ENCODE data around the gene SLC13A3. TPM values are rescaled to one million over a fixed set of nuclear protein-coding genes. Genes with fewer than 3 reads are reported as not detected.
"Not testable (repeated sequence)": the region's sequence is repeated elsewhere in the genome, so short reads cannot be mapped to it uniquely, and the experiment has no call there.

Gene SLC13A3
- total and polyA plus RNA-seq, 2 of the 4 experiments (the other 2 are of a cell fraction): 2.5 to 4.2 TPM

- H3K36me3 ChIP-seq (ENCODE audit: control insufficient read depth, insufficient read depth, low read length); H2BK15ac ChIP-seq (ENCODE audit: low read depth, low read length); in situ Hi-C loops (cut with MboI; ENCODE audit: low sequenced_read_pairs); H3K4me2 ChIP-seq (ENCODE audit: low read depth, low read length); H4K91ac ChIP-seq (ENCODE audit: insufficient read depth, low read depth, low read length); H3K9ac ChIP-seq (ENCODE audit: low read depth, low read length); H4K5ac ChIP-seq (ENCODE audit: low read depth, low read length); H3K56ac ChIP-seq (ENCODE audit: extremely low read depth, insufficient read depth, low read length); intact Hi-C loops (cut with micrococcal nuclease); BruUV-seq (replicated peaks); H3K9me1 ChIP-seq (ENCODE audit: insufficient read depth, low read length); H3K27me3 ChIP-seq (ENCODE audit: control insufficient read depth, insufficient read depth, low read length); H2BK120ac ChIP-seq (ENCODE audit: low read depth, low read length); DNase-seq; H3K4me1 ChIP-seq (ENCODE audit: control insufficient read depth, insufficient read depth, low read length); H4K8ac ChIP-seq (ENCODE audit: low read depth in 2 of 2, low read length in 2 of 2); ATAC-seq (ENCODE audit: low read depth); CTCF ChIA-PET; H3K18ac ChIP-seq (ENCODE audit: low read depth, low read length); H2AK9ac ChIP-seq (replicated peaks; ENCODE audit: low read depth, low read length, poor library complexity); H2AFZ ChIP-seq (replicated peaks; ENCODE audit: low read length, poor library complexity); H3K14ac ChIP-seq (replicated peaks; ENCODE audit: low read depth, low read length); H2AK5ac ChIP-seq (ENCODE audit: low read depth, low read length); H3K23ac ChIP-seq (ENCODE audit: low read depth, low read length); H2BK20ac ChIP-seq (ENCODE audit: low read depth, low read length); H3K4me3 ChIP-seq (ENCODE audit: insufficient read depth, low read depth, low read length); H2BK5ac ChIP-seq (ENCODE audit: low read depth, low read length, poor library complexity, severe bottlenecking); POLR2A ChIA-PET (ENCODE audit: unreplicated experiment); dilution Hi-C loops (cut with HindIII; ENCODE audit: low sequenced_read_pairs, unreplicated experiment); H3K4ac ChIP-seq (ENCODE audit: low read depth, low read length); H3K27ac ChIP-seq (ENCODE audit: insufficient read depth, low read length); H3K9me3 ChIP-seq (ENCODE audit: control insufficient read depth, insufficient read depth, low read length): not testable (repeated sequence)
- peaks cover 6 to 21% of the 10 kb centered on the region in 2 experiments; a peak in 2 of 4 replicates for H3K79me1 ChIP-seq (ENCODE audit: low read depth in 1 of 2, low read length in 2 of 2)
- H4K20me1 ChIP-seq (ENCODE audit: insufficient read depth, low read length): peaks cover 10% of the 10 kb centered on the region; the same call in 1 of the 2 replicates
- WGBS, 2 experiments (ENCODE audit: extremely low coverage in 2 of 2, insufficient read length in 1 of 2): 92% methylated on average over 2 of the region's 14 CpGs; no CpG with 5 or more reads in 1 of the 2 experiments
Measured at GRCh38 chr20:46676649-46677316, 25.5 kb upstream of the SLC13A3 start.
